HG02938 (cell line): ENCODE results near the gene SSTR5.

Experiments used
- ATAC-seq: cut with Tn5 transposase; IDR thresholded peaks from one replicate; pipeline ENCODE4 v1.9.1; 2021; ENCODE audit warnings: mild to moderate bottlenecking, moderate library complexity; ENCODE audit not compliant: unreplicated experiment

SSTR5 gene

DNA sequence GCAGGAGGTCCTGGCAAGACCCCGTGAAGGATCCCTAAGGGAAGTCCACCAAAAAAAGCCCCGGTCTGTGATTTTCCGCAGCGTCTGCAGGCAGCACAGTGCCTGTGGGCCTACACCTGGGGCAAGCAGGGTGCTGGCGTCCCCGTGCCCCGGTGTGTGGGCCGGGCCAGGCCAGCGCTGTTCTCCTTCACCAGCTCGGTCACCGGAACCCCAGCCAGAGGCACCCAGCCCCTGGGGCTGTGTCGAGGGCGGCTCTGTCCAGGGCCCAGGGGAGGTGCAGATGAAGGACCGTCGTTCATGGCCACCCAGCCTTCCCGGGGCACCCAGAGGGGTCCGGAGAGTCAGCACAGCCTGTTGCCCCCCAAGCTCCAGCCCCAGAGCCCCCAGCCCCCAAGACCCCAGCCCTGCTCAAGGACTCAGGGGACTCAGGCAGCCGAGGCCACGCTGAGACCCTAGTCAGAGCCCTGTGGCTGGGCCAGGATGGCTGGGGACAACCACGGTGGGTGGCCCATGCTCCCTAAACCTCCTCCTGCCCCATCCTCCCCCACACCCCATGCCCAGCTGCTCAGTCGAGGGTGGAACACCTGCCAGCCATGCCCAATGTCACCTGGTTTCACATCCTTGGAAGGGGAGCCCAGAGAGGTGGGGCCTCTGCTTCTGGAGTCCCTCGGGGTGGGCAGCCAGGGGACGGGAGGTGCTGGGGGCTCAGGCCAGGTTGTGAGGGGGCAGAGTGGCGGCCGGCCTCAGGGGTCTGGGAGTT, 29.2 kb downstream of the SSTR5 start:
- ATAC-seq = no peak

DNA sequence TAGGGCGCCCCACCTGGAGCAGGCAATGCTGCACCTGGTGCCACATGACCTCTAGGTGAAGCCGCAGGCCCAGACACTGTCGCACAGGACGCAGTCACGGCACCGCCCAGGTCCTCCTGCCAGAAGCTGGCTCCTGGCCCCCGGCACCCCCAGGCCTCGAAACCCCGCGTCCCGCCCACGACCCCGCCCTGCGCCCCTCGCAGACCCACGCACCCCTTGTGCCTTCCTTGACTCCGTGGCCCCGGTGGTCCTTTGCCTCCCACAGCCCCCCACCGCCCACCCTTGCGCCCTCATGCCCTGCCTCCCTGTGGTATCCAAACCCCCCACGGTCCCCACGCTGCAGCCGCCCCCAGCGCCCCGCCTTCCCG, 29.8 kb downstream of the SSTR5 start:
- no peak for ATAC-seq

DNA sequence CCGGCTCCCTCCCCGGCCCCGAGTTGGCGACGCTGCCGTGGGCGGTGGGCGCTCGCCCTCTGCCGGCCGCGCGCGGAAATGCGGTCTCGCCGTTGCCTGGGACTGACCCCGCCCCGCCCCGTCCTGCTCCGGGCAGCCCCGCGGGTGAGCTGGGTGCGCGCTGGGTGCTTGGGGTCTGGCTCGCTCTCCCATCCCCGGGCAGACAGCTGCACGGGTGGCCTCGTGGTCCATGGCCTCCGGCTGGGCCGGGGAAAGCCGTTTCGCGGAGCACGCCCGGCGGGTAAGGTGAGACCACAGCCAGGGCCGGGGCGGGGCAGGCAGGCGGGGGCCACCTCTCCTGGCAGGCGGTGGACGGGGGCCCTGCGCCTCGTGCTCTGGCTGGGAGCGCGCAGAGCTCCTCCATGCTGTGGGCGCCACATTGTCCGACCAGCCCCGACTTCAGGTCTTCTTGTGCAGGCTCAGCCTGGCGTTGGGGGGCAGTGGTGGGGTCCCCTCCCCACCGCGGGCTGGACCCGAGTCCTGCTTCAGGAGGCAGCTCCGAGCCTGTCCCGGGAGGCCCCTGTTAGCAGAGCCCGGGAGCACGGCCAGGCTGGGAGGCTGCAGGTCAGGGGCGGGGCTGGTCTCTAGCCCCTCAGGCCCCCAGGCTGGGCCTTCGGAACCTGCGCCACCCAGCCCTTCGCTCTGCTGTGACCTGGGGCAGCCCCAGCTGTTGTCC, 30.5 kb downstream of the SSTR5 start:
- no peak for ATAC-seq

DNA sequence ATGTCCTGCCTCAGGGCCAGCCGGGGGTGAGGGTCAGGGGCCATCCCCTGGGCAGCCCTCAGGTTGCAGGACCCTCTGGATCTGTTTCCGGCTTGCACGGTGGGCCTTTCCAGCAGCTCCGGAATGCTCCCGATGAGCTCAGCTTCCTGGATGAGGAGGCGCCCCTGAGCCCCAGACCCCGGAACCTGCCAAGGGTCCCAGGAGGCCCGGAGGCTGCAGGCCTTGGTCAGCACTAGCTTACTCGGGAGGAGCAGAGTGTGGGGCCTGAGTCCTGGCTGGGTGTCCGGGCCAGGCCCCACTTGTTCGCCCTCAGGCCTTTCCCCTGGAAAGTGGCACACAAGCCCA, 31.1 kb downstream of the SSTR5 start:
- no peak for ATAC-seq

DNA sequence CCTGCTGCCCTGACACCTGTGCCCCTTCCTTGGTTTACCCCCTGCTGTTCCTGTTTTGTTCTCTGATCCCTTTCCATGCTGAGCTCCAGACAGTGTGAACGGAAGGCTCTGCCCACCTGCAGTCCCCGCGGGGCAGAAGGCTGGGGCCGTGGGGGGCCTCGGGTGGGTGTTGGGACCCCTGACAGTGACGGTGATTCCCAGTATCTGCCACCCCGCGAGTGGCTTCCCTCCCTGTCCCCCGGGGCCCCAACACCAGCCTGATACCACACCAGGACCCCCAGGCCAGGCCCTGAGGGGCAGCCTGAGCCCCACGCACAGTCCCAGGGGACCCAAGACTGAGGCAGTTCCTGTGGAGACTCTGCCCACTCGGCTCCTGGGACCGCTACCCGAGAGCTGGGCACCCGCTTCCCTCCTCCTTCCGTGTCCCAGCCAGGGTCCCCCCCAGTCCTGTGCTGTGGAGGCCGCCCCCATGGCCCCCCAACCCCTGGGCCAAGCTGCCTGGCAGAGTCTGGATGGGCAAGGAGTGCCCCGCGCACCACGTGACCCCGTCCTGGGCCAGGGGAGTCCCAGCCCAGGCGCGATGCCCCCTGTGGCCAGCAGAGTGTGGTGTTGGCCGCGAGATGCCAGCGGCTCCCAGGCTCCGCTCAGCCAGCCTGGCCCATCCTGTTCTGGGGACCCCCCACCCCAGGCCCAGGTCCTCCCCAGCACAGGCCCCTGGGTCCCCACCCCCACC, 33.5 kb downstream of the SSTR5 start:
- no peak for ATAC-seq

DNA sequence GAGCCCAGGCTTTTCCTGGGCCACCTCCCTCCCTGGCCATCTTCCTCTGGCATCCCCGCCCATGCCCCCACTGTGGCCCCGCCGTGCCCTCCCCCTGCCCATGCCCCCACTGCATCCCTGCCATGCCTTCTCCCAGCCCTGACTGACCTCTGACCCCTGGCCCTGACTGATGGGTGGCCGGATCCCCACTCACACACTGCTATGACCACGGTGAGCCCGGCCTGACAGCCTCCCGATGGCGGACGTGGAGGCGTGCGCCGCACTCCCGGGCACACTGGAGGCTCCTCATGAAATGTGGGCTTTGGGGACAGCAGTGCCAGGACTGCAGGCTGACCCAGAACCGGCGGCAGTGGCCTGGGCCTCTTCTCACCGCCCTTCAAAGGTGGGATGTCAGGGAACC, 34.1 kb downstream of the SSTR5 start:
- no peak for ATAC-seq

DNA sequence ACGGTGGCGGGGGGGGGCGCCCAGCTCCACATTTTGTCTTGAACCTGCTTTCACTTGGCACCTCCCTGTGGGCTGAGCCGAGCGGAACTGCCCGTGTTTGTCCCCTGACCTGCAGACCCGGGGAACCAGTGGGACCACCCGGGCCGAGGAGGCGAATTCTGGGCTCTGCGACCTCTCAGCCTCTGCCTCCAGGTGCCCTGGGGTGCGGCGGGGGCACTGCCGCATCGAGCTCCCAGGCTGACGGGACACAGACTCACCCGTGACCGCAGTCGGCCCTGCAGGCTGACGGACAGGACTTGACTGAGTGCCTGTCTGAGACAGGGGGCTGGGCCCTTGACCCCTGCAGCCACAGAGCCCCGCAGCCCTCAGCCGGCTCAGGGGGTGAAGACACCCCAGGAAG, 34.6 kb downstream of the SSTR5 start:
- ATAC-seq = no peak

DNA sequence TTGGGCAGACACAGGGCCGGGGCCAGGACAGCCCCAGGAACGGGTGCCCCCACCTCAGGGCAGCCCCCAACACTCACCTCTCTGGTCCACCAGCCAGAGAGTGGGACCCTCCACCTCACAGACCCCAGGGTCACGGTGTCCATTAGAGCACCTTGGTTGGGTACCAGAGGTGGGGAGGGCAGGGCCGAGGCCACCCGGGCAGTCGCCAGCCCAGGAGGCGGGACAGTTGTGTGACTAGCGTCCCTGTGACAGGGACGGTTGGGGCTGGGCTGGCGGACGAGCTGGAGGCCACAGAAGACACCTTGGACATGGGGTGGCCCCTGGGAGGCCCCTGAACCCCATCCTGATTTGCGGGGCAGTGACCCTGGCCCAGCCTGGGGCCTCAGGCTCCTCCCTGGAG, 35.2 kb downstream of the SSTR5 start:
- ATAC-seq = no peak

DNA sequence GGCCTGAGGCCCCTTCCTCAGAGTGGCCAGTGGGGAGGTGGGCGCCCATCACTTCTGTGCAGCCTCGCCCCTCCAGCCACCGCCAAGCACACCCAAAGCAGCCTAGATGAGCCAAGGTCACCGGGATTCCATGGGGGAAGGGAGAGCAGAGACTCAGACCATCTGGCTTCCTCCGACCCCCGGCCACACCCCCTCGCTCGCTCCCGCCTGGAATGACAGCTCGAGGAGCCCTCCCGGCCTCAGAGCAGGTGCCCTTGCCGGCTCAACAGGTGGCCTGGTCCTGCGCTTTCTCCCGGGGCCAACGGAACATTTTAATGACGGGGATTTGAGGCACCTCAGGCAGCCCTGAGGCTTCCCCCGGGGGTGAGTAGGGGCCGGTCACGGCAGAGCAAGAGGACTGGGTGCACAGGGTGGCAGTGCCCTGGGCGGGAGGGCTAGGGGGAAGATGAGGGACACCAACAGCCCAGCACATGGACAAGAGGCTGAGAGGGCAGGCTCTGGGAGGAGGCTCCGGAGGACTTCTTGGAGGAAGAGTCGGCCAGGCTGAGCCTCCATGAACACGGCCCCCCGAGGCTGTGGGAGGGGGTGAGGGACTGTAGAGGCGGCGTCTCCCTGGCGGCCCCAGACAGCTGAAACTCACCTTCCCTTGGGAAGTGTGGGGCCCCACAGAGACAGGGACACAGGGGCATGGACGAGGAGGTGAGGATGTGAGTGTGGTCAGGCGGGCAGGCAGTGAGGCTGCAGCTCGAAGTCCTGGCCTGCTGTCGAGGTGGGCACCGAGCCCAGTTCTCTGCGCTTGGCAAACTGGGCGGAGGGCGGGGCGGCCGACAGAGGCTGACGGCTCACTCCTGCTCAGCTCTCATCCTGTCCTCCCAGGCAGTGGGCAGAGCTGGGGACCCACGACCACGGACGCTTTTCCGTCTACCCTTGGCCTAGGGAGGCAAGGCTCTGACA, 36.0 kb downstream of the SSTR5 start:
- ATAC-seq = no peak

DNA sequence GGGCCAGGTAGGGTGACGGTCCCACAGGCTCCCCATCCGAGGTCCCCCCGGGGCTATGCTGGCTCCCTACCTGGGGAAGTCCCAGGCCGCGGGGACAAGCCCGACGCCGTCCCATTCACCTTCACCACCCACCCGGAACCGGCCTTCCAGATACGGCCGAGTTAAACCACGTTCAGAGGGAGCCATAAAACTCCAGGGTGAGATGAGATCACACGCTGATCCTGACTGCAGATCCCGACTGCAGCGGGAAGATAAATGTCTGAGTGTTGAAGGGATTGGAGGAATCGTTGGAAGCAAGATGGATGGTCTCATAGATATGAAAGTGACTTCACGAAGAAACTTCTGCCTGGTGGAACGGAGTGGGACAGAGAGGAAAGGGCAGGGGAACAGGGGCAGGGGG, 37.1 kb downstream of the SSTR5 start:
- ATAC-seq = no peak

DNA sequence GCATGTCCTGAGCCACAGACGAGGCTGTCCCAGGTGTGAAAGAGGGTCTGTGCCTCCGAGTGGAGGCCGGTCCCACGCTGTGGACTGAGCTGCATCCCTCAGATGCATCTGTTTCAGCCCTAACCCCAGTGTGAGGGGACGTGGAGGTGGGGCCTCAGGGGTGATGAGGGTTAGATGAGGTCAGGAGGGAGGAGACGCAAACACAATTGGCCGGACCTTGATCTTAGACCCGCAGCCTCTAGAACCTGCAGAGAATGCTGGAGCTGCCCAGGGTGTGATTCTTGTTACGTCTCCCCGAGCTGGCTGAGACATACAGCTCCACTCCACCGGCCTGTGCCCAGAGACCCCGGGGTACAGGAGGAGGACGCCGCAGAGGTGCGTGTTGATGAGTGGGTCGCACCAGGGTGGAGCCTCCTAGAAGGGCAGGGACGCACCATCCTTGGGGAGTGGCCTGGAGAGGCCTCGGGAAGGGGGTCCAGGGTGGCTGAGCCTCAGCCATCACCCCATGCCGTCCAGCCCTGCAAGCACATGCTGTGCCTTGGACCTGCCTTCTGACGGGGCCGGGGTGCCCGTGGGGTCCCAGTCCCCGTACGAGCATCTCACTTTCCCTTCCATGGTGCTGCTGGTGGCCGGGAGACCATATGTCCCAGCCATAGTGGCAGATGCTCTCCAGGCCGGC, 40.1 kb downstream of the SSTR5 start:
- no peak for ATAC-seq

DNA sequence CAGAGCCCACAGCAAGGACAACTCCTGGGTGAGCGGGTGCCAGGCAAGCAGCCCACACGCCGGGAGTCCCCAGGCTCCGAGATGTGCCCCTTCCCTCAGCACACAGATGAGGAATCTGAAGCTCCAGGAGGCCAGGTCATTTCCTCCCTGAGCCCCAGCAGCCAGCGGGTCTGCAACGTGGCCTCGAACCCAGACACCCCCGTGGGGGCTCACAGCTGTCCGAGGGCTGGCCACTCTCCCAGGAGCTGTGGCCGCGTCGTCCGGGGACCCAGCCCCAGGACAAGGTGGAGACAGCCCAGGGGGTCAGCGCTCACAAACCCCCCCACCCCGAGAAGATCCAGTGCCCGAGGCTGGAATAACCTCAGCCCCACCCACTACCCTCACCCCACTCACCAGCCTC, 40.9 kb downstream of the SSTR5 start:
- no peak for ATAC-seq

DNA sequence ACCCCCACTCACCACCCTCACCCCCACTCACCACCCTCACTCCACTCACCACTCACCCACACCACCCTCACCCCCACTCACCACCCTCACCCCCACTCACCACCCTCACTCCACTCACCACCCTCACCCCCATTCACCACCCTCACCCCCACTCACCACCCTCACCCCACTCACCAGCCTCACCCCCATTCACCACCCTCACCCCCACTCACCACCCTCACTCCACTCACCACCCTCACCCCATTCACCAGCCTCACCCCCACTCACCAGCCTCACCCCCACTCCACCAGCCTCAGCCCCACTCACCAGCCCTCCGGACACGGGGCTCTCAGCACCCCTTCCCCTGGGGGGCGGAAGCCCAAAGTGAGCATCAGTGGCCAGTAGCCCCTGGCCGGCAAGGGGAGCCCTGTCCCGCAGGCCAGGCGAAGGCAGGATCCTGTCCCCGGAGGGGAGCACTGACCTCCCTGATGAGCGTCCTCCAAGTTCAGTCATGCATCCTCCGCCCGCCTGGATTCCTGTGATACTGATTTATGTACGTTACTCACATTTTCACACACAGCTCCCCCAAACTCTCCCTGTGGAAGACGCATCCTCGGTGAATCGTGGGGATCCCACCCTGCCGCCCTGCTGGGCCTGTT, 41.5 kb downstream of the SSTR5 start:
- no peak for ATAC-seq

DNA sequence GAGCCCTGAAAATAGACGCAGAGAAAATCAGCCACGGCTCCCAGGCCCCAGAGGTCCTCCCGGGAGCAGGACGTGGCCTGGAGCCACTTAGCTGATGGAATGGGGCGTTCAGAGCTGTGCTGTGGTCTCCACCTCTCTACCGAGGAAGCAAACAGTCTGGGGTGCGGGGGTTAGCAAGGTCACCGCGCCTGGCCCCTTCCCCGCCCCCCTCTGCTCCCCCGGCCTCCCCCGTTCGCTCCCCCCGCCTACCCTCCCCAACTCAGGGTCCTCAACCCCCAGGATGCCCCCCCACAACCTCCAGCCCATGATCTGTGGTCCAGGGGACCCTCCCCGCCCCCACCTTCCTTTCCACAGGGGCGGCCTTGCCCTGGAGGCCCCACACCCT, 44.1 kb downstream of the SSTR5 start:
- ATAC-seq = no peak

DNA sequence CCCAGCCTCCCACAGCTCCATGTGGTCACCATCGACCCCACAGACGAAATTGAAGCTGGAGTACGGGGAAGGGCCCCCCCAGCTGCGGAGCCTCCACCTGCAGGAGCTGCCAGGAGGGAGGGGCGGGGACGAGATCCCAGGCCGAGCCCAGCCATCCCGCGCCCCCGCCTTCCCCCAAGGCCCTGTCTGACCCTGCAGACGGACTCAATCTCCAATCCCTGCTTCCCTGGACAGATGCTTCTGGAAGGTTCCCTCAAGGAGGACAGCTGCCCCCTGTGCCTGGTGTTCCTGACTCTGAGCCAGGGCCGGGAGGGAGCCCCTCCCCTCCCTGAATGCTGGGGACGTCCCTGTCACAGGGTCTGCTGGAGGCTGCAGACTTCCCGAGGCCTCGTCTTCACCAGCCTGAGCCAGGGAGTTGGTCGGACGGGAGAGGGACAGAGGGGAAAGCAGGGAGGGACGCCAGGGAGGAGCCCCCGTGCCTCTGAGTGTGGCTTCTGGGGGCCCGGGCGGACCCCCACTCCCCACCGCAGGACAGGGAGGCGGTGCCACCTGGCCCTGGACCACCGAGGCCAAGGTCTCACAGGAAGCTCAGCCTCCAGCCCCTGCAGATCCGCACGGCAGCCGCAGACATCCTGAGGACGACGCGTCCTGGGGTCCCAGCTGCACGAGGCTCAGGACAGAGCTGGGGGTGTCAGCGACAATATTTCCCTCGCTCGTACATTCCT, 44.8 kb downstream of the SSTR5 start:
- no peak for ATAC-seq

DNA sequence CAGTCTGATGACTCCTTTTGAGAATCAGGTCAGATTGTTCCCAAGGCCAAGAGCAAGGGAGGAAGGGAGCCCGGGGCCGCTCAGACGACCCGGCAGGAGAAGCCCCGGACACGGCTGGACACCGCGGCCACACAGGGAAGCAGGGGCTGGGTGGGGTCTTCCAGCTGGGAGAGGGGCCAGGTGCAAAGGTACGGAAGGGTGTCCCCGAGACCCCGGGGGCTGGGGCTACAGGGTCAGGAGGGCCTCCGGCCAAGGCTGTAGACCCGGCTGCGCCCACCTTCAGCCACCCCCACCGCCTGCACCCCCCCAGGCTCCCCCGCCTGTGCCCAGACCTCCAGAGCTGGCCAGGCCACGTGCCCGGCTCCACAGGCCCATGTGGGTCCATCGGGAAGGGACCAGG, 45.4 kb downstream of the SSTR5 start:
- ATAC-seq = no peak

DNA sequence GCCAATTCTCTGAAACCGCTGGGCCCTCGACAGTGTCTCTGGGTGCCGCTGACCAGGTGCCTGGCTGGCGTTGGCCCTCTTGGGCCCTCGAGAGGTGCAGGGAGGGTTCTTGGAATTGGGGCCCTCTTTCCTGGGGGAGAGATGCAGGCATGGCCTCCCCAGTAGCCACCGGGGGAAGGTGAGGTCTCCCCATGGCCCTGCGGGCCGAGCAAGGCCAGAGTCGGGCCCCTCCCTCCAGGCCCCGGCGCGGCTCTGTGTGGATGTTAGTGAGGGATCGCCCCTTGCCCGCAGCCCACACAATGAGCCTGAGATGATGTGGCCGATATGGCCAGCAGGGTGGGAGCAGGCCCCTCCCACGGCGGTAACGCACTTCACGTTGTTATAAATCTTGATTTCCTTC, 46.6 kb downstream of the SSTR5 start:
- ATAC-seq = no peak

DNA sequence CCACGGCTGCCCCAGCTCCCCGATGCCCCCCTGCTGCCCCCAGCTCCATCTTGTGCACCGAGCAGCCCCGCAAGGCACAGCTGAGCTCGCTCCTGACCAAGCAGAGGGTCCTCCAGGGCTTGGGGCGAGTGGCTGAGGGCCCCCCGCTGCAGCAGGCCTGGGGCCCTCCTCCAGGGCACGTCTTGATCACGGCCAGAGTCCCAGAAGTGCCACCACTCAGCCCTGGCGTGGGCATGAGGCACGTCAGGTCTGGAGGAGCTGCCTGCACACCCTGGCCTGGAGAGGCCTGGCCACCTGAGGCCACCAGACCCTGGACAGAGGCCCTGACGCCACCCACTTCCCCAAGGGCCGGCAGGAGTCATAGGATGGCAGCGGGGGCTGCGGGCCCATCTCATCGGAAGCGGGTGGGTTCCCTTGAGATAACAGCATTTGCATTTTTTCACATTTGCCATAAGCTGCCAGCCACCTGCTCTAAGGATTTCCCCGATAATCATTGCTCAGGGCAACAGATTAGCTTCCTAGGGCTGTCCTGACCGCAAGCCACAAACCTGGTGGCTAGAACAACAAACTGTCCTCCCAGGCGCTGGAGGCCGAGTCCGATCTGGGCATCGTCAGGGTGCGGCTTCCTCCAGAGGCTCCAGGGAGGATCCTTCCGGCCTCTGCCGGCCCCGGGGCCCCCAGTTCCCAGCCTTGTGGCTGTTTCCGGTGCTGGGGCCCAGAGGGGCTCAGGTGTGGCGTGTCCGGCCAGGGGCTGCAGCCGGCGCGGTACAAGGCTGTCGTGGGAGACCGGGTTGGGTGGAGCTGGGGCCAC, 47.4 kb downstream of the SSTR5 start:
- no peak for ATAC-seq

DNA sequence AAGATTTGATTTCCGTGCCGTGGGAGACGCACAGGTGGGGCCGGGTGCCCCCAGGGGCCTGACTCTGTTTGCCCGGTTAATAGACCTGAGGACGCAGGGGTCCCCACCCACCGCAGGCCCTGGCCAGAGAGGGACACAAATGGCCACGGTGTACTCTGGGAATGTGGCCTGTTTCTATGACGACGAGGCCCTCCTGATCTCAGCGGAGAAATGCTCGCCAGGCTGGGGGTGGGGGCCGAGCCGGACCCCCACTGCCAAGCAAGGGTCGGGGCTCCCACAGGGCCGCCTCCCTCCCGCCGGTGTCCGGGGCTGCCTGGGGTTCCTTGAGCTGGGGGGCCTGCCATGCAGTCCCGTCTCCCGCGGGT, 48.0 kb downstream of the SSTR5 start:
- no peak for ATAC-seq
